NCI-H2029 treated with DMSO at 0.1 percent for 48 hours (cell line): ENCODE measurements around the gene TRMU.

Experiments
- DNase-seq: peaks from one replicate; lab custom pipeline; 2025; lab: John Stamatoyannopoulos, UW

TRMU gene

GRCh38 chr22:46335201-46336118, at the start of gene TRMU:
Gene TRMU (plus strand): TSS chr22:46335714. CDS start chr22:46335765, 51 bp downstream.
- DNase-seq: peak; percentile 9

DNA sequence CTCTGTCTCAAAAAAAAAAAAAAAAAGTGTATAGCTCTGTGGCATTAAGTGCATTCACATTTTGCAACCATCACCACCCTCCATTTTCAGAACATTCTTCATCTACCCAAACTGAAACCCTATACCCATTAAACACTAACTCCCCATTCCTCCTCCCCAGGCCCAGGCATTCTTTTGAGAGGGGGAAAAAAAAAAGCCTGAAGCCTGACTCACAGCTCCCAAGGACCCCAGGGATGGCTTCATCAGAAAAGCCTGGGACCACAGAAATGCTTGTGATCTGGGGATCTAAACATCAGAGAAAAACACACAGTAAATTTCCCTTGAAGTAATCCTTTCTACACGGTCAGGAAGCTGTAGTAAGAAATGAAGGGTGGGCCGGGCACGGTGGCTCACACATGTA, 49.5 kb upstream of the TRMU start:
- DNase-seq: no peak

DNA sequence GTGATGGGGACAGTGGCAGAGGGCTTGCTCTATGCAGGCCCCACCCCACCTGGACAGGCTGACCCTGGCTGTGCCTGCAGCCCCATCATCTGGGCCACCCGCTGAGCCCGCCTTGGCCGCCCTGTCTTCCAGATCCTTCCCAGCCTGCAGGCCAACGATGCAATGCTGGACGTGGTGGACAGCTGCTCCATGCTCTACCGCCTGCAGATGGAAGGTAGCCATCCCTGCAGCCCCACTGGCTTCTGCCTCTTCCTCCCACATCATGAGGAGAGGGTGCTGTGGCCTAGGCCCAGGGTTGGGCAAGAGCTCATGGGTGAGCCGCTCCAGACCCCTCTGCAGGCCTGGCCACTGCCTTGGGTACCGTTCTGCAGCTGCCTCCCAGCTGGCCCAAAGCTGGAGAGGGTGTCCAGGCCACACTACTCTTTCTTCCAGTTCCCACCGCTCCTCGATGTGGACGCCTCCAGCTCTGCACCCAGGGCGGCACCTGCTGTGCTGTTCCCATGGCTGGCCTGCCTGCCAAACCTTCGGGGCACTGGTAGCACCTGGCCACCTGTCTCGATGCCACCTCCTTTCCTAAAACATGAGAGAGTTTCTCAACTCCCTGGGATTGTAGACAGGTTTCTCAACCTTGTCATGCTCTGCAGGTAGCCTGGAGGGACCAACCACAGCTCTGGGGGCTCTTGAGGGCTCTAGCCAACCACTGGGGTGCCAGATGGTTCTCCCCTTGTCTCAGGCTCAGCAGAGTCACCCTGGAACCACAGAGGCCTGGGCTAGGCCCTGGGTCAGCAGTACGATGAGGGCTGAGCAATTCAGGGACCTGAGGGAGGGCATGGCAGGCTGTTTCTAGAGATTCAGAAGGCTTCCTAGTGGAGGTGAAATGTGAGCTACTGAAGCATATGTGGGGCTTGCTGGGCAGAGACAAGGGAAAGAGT, 48.3 kb upstream of the TRMU start:
- DNase-seq: no peak

DNA sequence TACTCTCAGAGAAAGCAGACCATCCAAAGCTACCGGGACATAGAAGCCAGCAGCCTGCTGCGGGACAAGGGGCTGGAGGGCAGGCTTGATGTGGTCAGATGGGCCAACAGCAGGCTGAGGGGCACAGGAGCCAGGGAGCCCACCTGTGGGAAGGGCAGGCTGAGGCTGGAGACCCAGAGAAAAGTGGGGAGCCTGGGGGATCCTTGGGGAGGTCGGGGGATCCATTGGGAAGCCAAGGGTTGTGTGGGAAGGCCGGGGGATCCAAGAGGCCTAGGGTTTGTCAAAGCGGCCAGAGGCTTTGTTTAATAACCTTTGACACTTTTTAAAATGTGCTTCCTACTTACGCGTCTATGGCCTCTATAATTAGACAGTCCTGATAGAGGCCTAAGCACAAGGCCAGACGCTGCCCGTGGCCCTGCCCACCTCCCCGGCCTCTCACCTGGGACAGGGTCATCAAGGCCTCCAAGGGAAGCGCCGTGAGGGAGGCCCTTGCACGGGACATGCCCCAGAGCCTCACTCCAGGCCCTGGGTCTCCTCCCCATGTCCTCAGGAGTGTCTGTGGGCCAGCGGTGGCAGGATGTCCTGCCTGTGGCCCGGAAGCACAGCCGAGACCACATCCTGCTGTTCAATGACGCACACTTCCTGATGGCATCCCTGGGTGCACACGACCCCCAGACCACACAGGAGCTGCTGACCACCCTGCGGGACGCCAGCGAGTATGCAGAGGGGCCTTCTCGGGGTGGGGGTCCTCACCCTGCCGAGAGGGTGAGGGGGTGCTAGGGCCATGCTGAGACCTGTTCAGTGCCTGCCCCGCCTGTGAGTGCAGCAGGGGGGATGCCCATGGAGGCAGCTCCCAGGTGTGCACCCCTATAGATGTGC, 47.4 kb upstream of the TRMU start:
- no peak for DNase-seq

- DNase-seq: no peak
These were observed 46.7 kb upstream of the TRMU start for GRCh38 chr22:46288846-46289243.

GRCh38 chr22:46289244-46289891, 46.1 kb upstream of the TRMU start:
- DNase-seq: no peak

DNA sequence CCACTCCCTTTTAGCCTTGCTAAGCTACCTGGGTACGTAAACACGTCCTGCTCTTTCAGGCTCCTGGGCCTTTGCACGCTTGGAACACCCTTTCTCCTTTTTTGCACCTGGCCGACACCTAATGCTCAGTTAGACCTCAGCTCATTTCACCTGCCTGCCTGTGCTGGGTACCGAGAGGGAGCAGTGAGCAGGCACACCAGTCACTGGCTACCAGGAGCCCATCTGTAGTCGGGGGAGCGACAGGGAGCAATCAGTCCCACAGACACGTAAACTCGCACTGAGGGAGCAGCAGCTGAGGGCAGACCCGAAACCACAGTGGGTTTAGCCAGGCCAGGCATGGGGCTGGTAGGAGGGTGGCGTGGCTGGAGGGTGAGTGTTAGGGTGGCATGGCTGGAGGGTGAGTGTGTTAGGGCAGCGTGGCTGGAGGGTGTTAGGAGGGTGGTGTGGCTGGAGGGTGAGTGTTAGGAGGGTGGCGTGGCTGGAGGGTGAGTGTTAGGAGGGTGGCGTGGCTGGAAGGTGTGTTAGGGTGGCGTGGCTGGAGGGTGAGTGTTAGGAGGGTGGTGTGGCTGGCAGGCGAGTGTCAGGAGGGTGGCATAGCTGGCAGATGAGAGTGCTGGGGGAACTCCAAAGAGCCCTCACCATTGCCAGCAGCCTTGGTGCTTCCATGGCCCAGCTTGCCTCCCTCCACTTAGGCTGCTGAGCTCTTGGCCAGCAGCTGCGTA, 45.2 kb upstream of the TRMU start:
- no peak for DNase-seq

DNA sequence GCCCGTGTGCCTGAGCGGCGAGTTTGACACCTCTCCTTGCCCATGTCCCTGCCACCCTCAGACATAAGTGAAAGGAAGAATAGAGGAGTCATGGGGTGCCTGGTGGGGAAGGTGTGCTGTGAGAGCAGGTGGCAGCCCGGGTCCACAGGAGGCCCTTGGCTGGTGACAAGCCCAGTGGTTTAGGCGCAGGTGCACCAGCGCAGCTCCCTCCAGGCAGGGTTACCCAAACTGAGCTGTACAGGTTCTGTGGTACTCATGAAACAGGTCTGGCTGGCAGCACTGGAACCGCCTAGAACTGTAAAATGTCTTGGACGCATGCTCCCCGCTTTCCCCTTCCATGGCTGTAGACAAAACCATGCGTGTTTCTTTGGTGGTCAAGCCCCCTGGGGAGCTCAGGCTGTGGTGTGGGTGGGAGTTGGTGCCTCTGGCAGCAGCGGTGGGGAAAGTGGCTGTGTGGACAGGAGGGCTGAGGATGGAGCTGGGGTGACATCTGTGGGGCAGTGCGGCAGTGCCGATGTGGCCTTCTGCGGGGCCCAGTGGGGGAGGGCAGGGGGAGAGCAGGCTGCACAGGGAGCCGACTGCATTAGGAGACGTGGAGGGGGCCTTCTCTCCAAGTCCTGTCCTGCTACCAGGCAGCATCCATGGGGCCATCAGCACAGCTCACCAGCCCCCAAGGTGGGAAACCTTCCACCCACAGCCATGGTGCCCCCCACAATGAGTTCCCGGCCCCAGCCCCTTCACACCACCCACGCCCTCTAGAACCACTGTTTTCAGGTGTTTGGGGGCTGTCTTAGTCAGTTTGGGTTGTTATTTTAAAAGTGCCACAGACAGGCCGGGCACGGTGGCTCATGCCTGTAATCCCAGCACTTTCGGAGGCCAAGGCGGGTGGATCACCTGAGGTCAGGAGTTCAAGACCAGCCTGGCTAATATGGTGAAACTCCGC, 44.4 kb upstream of the TRMU start:
- no peak for DNase-seq

DNA sequence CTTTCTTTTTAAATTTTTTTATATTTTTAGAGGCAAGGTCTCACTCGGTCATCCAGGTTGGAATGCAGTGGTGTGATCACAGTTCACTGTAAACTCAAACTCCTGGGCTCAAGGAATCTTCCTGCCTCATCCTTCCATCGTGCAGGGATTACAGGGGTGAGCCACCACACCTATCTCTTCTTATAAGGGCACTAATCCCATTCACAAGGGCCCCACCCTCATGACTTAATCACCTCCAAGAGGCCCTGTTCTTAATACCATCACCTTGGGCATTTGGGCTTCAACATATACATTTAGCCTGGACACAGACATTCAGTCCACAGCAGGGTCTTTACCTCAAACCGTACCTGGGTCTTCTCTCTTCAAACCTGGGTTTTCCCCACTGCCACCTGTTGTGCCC, 43.3 kb upstream of the TRMU start:
- DNase-seq: no peak

GRCh38 chr22:46292732-46293131, 42.8 kb upstream of the TRMU start:
- no peak for DNase-seq

GRCh38 chr22:46293577-46294260, 41.8 kb upstream of the TRMU start:
- DNase-seq: no peak

DNA sequence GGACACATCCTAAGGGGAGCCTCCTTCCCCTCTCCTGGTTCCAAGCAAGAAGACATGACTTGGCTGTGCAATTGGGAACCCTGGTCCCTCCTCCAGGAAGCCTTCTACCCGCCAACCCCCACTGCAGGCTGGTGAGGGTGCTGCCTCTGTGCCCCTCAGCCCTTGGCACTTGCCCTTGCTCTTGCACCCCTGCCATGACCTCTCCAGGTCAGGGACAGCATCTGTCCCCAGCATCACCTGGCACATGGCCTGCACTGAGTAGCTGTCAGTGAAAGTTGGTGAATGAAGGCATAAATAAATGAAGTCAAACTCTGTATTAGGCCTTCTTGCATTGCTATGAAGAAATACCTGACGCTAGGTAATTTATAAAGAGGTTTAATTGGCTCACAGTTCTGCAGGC, 40.7 kb upstream of the TRMU start:
- no peak for DNase-seq

GRCh38 chr22:46295277-46295971, 40.1 kb upstream of the TRMU start:
- no peak for DNase-seq

- peak; percentile 83 for DNase-seq
These were observed 39.0 kb upstream of the TRMU start, which contains the start of gene GTSE1 for GRCh38 chr22:46296257-46297150. Gene GTSE1 (plus strand): TSS chr22:46296870. CDS start chr22:46297401, 531 bp downstream.

GRCh38 chr22:46297151-46297812, 38.2 kb upstream of the TRMU start:
- DNase-seq: no peak

- DNase-seq: no peak
These were observed 36.4 kb upstream of the TRMU start for GRCh38 chr22:46299101-46299500.

DNA sequence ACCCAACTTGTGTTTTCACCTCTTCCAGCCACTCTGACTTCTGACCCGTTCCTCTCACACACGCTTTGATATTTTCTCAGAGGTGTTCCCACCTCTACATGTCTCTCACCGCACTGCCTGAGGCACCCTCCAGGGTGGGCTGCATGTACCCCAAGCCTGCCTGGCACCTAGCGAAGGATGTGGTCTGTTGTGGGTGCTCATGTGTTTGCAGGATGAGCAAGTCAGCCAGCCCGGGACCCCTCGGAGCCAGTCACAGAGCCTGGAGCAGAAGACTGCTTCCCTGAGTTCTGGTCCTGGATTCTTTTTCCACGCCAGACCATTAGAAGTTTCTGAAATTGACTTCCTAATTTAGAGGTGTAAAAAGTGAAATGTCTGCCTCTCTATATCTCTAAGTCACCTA, 35.0 kb upstream of the TRMU start:
- DNase-seq: no peak
